ENCODE data around the gene COL21A1.

The COL21A1 gene

GRCh38 chr6:56101141-56101553 is 146.2 kb downstream of the COL21A1 start:
- no peak for DNase-seq

GRCh38 chr6:56096946-56097621 is 150.3 kb downstream of the COL21A1 start:
- peak in 2 of 3 experiments; percentile 44 to 64 for DNase-seq

GRCh38 chr6:56096541-56096940 is 150.8 kb downstream of the COL21A1 start:
- peak in 2 of 3 experiments; percentile 21 to 90 for DNase-seq

- DNase-seq: no peak
These were observed 153.6 kb downstream of the COL21A1 start for GRCh38 chr6:56093776-56094175.

GRCh38 chr6:56091159-56091869 is 156.1 kb downstream of the COL21A1 start:
- peak in 2 of 3 experiments; percentile 33 to 38 for DNase-seq

- no peak for DNase-seq
These were observed 158.7 kb downstream of the COL21A1 start for GRCh38 chr6:56088641-56089040.

GRCh38 chr6:56087421-56087820 is 160.0 kb downstream of the COL21A1 start:
- no peak for DNase-seq

GRCh38 chr6:56079751-56080540 is 167.4 kb downstream of the COL21A1 start:
- no peak for DNase-seq

GRCh38 chr6:56076033-56076432 is 171.3 kb downstream of the COL21A1 start:
- DNase-seq: peak in 1 of 3 experiments; percentile 17

GRCh38 chr6:56073761-56074160 is 173.6 kb downstream of the COL21A1 start:
- DNase-seq: no peak

GRCh38 chr6:56073315-56073714 is 174.1 kb downstream of the COL21A1 start:
- no peak for DNase-seq

- DNase-seq: no peak
These were observed 174.5 kb downstream of the COL21A1 start for GRCh38 chr6:56072856-56073255.

GRCh38 chr6:56065408-56065807 is 182.0 kb downstream of the COL21A1 start:
- DNase-seq: no peak

GRCh38 chr6:56062836-56063235 is 184.5 kb downstream of the COL21A1 start:
- no peak for DNase-seq

- no peak for DNase-seq
These were observed 188.7 kb downstream of the COL21A1 start for GRCh38 chr6:56058636-56059035.

- no peak for DNase-seq
These were observed 192.2 kb downstream of the COL21A1 start for GRCh38 chr6:56055081-56055704.

GRCh38 chr6:56051202-56051598 is 196.2 kb downstream of the COL21A1 start:
- no peak for DNase-seq

- no peak for DNase-seq
These were observed 196.7 kb downstream of the COL21A1 start for GRCh38 chr6:56050530-56051201.

- no peak for DNase-seq
These were observed 198.8 kb downstream of the COL21A1 start for GRCh38 chr6:56048601-56049000.

- DNase-seq: no peak
These were observed 199.3 kb downstream of the COL21A1 start for GRCh38 chr6:56047931-56048540.

GRCh38 chr6:56046576-56046975 is 200.8 kb downstream of the COL21A1 start:
- no peak for DNase-seq

GRCh38 chr6:56043761-56044160 is 203.6 kb downstream of the COL21A1 start:
- DNase-seq: no peak
